Neural cell (in vitro differentiated cells): Measurements from ENCODE around the gene ZBTB5. TPM values are rescaled to one million over a fixed set of nuclear protein-coding genes. Genes with fewer than 3 reads are reported as not detected.
"Not testable (repeated sequence)": the region's sequence is repeated elsewhere in the genome, so short reads cannot be mapped to it uniquely, and the experiment has no call there.

ENCODE experiments used
- H2AFZ ChIP-seq: fragments of 200-600, 300-800 bp; sonication (generic), shearing (Covaris generic); 2 replicates; pipeline ENCODE4 v1.6.0; 2014; ENCODE audit warnings: low read depth, mild to moderate bottlenecking, antibody characterized with exemption, low read length, moderate library complexity
- H3F3A ChIP-seq: fragments of 200-600 bp; shearing (Covaris generic); 2 replicates; pipeline ENCODE4 v1.6.1; 2016; ENCODE audit warnings: mild to moderate bottlenecking, moderate library complexity, mixed read lengths, antibody characterized with exemption, low read length; ENCODE audit not compliant: insufficient read depth, poor library complexity, severe bottlenecking
- H3K27ac ChIP-seq: fragments of 200-600, 300-800 bp; sonication (generic), shearing (Covaris generic); 2 replicates; pipeline ENCODE4 v1.5.1; 2014; ENCODE audit warnings: mild to moderate bottlenecking, low read length, moderate library complexity
- H3K27me3 ChIP-seq: fragments of 300-800, 200-600 bp; sonication (generic), shearing (Covaris generic); 2 replicates; pipeline ENCODE4 v1.6.0; 2014; ENCODE audit warnings: mild to moderate bottlenecking, low read depth, low read length, moderate library complexity; ENCODE audit not compliant: insufficient read depth
- H3K36me3 ChIP-seq: fragments of 300-800, 200-600 bp; sonication (generic), shearing (Covaris generic); 2 replicates; pipeline ENCODE4 v1.5.1; 2014; ENCODE audit warnings: mild to moderate bottlenecking, antibody characterized with exemption, low read length, moderate library complexity; ENCODE audit not compliant: insufficient read depth
- H3K4me2 ChIP-seq: fragments of 300-800, 200-600 bp; sonication (generic), shearing (Covaris generic); 2 replicates; pipeline ENCODE4 v1.6.0; 2014; ENCODE audit warnings: mild to moderate bottlenecking, low read length
- H3K4me3 ChIP-seq: fragments of 300-800, 200-600 bp; sonication (generic), shearing (Covaris generic); 2 replicates; pipeline ENCODE4 v1.5.1; 2014; ENCODE audit warnings: mild to moderate bottlenecking, low read length, moderate library complexity
- H3K79me2 ChIP-seq: fragments of 200-600 bp; shearing (Covaris generic); replicated peaks from 2 replicates; pipeline ENCODE4 v1.6.0; 2014; ENCODE audit warnings: mild to moderate bottlenecking, low read length, moderate library complexity; ENCODE audit not compliant: insufficient read depth
- H3K9ac ChIP-seq: fragments of 300-800, 200-600 bp; sonication (generic), shearing (Covaris generic); 2 replicates; pipeline ENCODE4 v1.6.1; 2016; ENCODE audit warnings: mild to moderate bottlenecking, low read length, mixed read lengths
- H3K9me2 ChIP-seq: fragments of 200-600 bp; shearing (Covaris generic); 2 replicates; pipeline ENCODE4 v1.6.1; 2016; ENCODE audit warnings: mild to moderate bottlenecking, low read length, mixed read lengths; ENCODE audit not compliant: insufficient read depth
- H3K9me3 ChIP-seq: fragments of 200-600, 300-800 bp; sonication (generic), shearing (Covaris generic); 2 replicates; pipeline ENCODE4 v1.6.1; 2016; ENCODE audit warnings: mild to moderate bottlenecking, mixed run types, low read length, moderate library complexity, mixed read lengths
- H4K20me1 ChIP-seq: fragments of 200-600 bp; shearing (Covaris generic); 2 replicates; pipeline ENCODE4 v1.6.1; 2016; ENCODE audit warnings: mild to moderate bottlenecking, mixed run types; ENCODE audit not compliant: insufficient read depth
- CTCF ChIP-seq: fragments of 450-650 bp; IDR thresholded peaks from 2 replicates; pipeline ENCODE4 v1.5.1; 2014; ENCODE audit warnings: antibody characterized with exemption, mild to moderate bottlenecking, moderate library complexity; ENCODE audit not compliant: poor library complexity, severe bottlenecking
- EP300 ChIP-seq: fragments of 450-650 bp; conservative IDR thresholded peaks from 2 replicates; pipeline ENCODE4 v1.6.1; 2014; ENCODE audit warnings: antibody characterized with exemption, mild to moderate bottlenecking, moderate library complexity; ENCODE audit not compliant: poor library complexity, severe bottlenecking
- EZH2 ChIP-seq: fragments of 200-600, 300-800 bp; shearing (Covaris generic), sonication (generic); IDR thresholded peaks from 2 replicates; pipeline ENCODE4 v1.6.1; 2014; ENCODE audit warnings: antibody characterized with exemption, low read length, borderline replicate concordance, mild to moderate bottlenecking; ENCODE audit not compliant: insufficient read depth, poor library complexity, severe bottlenecking
- MXI1 ChIP-seq: fragments of 450-650 bp; conservative IDR thresholded peaks from 2 replicates; pipeline ENCODE4 v1.6.1; 2014; ENCODE audit warnings: antibody characterized with exemption, mild to moderate bottlenecking; ENCODE audit not compliant: poor library complexity, severe bottlenecking
- POLR2AphosphoS5 ChIP-seq: IDR thresholded peaks from 2 replicates; pipeline ENCODE4 v1.6.1; 2012
- RAD21 ChIP-seq: fragments of 450-650 bp; conservative IDR thresholded peaks from 2 replicates; pipeline ENCODE4 v1.6.1; 2014; ENCODE audit warnings: antibody characterized with exemption, mild to moderate bottlenecking, moderate library complexity
- SMC3 ChIP-seq: fragments of 450-650 bp; conservative IDR thresholded peaks from 2 replicates; pipeline ENCODE4 v1.6.1; 2014; ENCODE audit warnings: antibody characterized with exemption, mild to moderate bottlenecking, moderate library complexity; ENCODE audit not compliant: poor library complexity
- TAF1 ChIP-seq: IDR thresholded peaks from 2 replicates; pipeline ENCODE4 v1.6.1; 2012; ENCODE audit warnings: low read depth
- polyA plus RNA-seq: library from polyadenylated mRNA; depleted of rRNA; stranded (reverse); fragments of >200 nt; gene quantifications from 2 replicates; pipeline ENCODE4 v1.2.3, GENCODE V29; 2014
- TF ChIP-seq, protein P1 (sequence below): IDR thresholded peaks from 2 replicates; pipeline ENCODE4 v1.6.1; 2012; ENCODE audit warnings: borderline replicate concordance

Gene ZBTB5
- polyA plus RNA-seq, 1 donor from 2014 or later, result 21.0 TPM

DNA sequence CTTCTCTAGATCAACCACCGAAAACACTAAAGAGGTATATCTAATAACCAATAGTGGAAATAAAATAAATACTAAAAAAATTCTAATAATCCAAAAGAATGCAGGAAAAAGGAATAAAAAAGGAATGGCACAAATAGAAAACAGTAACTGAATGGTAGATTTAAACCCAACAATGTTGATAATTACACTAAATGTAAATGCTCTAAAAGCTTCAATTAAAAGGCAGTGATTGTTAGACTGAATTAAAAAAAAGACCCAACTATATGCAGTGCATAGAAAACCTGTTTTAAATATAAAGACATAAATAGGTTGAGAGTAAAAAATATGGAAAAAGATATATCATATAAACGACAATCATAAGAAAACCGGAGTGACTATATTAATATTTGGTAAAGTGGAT, 9.2 kb upstream of the ZBTB5 start:
- Histone ChIP-seq H3K27me3 (no peaks in the 10 kb centered on the region), H3K9me3 (no peaks in the 10 kb centered on the region), H3K9me2 (no peaks in the 10 kb centered on the region), H3K4me3 (no peak overlapping the region), H4K20me1 (no peaks in the 10 kb centered on the region), H2AFZ (no peak overlapping the region), H3K4me2 (no peak overlapping the region), H3K79me2 (no peaks in the 10 kb centered on the region), H3K9ac (no peak overlapping the region), H3K27ac (no peak overlapping the region), H3F3A (no peaks in the 10 kb centered on the region), H3K36me3 (no peaks in the 10 kb centered on the region)
- TF ChIP-seq MXI1 (no peak), EZH2 (no peak)

DNA sequence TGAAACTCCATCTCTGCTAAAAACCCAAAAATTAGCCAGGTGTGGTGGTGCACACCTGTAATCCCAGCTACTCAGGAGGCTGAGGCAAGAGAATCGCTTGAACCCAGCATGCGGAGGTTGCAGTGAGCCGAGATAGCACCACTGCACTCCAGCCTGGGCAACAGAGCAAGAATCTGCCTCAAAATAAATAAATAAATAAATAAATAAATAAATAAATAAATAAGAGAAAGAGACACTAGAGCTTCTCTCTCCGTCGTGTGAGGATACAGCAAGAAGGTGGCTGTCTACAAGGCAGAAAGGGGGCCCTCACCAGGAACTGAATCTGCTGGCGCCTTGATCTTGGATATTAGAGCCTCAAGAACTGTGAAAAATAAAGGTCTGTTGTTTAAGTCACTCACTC, 8.7 kb upstream of the ZBTB5 start:
- H3K4me3 ChIP-seq, H3F3A ChIP-seq, H3K9me2 ChIP-seq, H3K36me3 ChIP-seq, H3K9me3 ChIP-seq, H3K27ac ChIP-seq, H3K79me2 ChIP-seq, H4K20me1 ChIP-seq, H3K27me3 ChIP-seq, H2AFZ ChIP-seq, H3K9ac ChIP-seq, H3K4me2 ChIP-seq: not testable (repeated sequence)

DNA sequence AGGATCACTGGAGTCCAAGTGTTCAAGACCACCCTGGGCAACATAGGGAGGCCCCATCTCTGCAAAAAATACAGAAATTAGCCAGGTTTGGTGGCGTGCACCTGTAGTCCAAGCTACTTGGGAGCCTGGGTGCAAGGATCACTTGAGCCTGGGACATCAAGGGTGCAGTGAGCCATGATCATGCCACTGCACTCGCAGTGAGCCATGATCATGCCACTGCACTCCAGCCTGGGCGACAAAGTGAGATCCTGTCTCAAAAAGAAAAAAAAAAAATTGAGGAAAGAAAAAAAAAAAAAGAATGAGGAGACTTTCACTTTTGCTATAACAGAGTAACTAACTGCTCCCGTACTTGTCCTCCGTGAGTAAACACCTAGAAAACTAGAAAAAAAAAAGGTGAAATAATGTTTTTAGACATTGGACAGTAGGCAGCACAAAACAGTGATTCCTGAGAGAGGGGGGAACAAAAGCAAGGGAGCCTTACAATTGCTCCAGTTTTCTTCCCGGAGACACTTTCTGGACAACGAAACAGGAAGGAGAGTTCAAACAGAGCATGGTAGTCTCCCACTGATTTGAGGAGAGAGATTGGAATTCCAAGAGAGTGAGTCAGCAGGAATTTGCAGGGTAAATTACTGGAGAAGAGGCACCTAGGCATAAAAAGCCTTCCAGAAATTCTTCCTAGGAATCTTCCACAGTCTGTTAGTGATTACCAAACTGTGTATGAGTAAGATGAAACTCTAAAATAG, 6.9 kb upstream of the ZBTB5 start:
- H4K20me1 ChIP-seq, result no peaks in the 10 kb centered on the region
- H3F3A ChIP-seq, result no peaks in the 10 kb centered on the region
- H3K27me3 ChIP-seq, result no peaks in the 10 kb centered on the region
- TF ChIP-seq SMC3 (no peak), RAD21 (no peak), EP300 (no peak), TAF1 (no peak), EZH2 (no peak), MXI1 (no peak), CTCF (no peak), POLR2AphosphoS5 (no peak)
- TF ChIP-seq, protein P1, sequence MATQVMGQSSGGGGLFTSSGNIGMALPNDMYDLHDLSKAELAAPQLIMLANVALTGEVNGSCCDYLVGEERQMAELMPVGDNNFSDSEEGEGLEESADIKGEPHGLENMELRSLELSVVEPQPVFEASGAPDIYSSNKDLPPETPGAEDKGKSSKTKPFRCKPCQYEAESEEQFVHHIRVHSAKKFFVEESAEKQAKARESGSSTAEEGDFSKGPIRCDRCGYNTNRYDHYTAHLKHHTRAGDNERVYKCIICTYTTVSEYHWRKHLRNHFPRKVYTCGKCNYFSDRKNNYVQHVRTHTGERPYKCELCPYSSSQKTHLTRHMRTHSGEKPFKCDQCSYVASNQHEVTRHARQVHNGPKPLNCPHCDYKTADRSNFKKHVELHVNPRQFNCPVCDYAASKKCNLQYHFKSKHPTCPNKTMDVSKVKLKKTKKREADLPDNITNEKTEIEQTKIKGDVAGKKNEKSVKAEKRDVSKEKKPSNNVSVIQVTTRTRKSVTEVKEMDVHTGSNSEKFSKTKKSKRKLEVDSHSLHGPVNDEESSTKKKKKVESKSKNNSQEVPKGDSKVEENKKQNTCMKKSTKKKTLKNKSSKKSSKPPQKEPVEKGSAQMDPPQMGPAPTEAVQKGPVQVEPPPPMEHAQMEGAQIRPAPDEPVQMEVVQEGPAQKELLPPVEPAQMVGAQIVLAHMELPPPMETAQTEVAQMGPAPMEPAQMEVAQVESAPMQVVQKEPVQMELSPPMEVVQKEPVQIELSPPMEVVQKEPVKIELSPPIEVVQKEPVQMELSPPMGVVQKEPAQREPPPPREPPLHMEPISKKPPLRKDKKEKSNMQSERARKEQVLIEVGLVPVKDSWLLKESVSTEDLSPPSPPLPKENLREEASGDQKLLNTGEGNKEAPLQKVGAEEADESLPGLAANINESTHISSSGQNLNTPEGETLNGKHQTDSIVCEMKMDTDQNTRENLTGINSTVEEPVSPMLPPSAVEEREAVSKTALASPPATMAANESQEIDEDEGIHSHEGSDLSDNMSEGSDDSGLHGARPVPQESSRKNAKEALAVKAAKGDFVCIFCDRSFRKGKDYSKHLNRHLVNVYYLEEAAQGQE, result no peak
- H3K9me2 ChIP-seq, result no peaks in the 10 kb centered on the region
- H3K36me3 ChIP-seq, result no peaks in the 10 kb centered on the region
- H3K4me3 ChIP-seq, result no peak overlapping the region
- no peaks in the 10 kb centered on the region for H3K9me3 ChIP-seq
- H2AFZ ChIP-seq, result no peak overlapping the region
- H3K79me2 ChIP-seq, result no peaks in the 10 kb centered on the region
- H3K9ac ChIP-seq, result no peak overlapping the region
- no peak overlapping the region for H3K4me2 ChIP-seq
- H3K27ac ChIP-seq, result no peak overlapping the region
